ENCODE results near the gene OAF. TPM values are rescaled to one million over a fixed set of nuclear protein-coding genes. Genes with fewer than 3 reads are reported as not detected.

Gene OAF
- total and polyA plus RNA-seq, 2 donors (not counting 1 experiment from before 2014, with no cell fraction given), result 1.3 to 1.9 TPM

DNA sequence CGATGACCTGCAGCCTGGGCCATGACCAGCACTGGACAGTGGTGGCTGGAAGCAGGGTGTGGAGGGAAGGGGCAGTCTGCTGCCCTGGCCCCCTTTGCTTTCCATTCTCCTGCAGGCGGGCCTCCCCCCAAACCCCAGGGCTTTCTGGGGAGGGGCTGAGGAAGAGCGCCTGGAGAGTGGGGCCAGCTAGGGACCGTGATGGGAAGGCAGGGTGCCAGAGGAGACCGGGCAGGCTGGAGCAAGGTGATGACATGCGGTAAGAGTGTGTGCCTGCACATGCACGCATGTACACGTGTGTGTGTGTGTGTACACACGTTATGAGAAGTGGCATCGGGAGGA, 7.8 kb downstream of the OAF start:
- H3K4me1 Mint-ChIP-seq, result no peaks in the 10 kb centered on the region
- ATAC-seq (ENCODE audit: low read depth), result no peak
- peaks cover 14% of the 10 kb centered on the region for H3K27me3 Mint-ChIP-seq
- Histone ChIP-seq H3K79me2 (ENCODE audit: control insufficient read depth, insufficient read depth, low read length) (no peaks in the 10 kb centered on the region), H3K36me3 (replicated peaks in 1 of 2; ENCODE audit: control extremely low read depth in 1 of 2, control insufficient read depth in 1 of 2, extremely low read depth in 1 of 2, insufficient read depth in 2 of 2, low read length in 1 of 2) (no peaks in the 10 kb centered on the region), H3K9ac (ENCODE audit: low read length) (no peak overlapping the region), H2AFZ (ENCODE audit: insufficient read depth, low read depth, low read length, poor library complexity, severe bottlenecking) (no peak overlapping the region), H3K4me1 (ENCODE audit: control insufficient read depth in 2 of 2, insufficient read depth in 2 of 2, low read length in 2 of 2) (no peaks in the 10 kb centered on the region), H3K4me2 (replicated peaks; ENCODE audit: low read depth, low read length, poor library complexity, severe bottlenecking) (no peak overlapping the region), H3K4me3 (ENCODE audit: control extremely low read depth in 1 of 5, extremely low read depth in 1 of 5, insufficient read depth in 1 of 5, low read depth in 2 of 5, low read length in 4 of 5) (no peak overlapping the region), H3K9me3 (ENCODE audit: control extremely low read depth in 1 of 3, control insufficient read depth in 2 of 3, insufficient read depth in 1 of 3, low read length in 2 of 3) (no peaks in the 10 kb centered on the region), H3K27ac (ENCODE audit: low read length in 2 of 2) (no peak overlapping the region), H3K27me3 (replicated peaks in 1 of 4; ENCODE audit: control extremely low read depth in 1 of 4, control insufficient read depth in 3 of 4, insufficient read depth in 4 of 4, low read length in 3 of 4) (no peaks in the 10 kb centered on the region), H4K20me1 (ENCODE audit: control insufficient read depth, insufficient read depth, low read length, poor library complexity, severe bottlenecking) (no peaks in the 10 kb centered on the region)
- no peaks in the 10 kb centered on the region for H3K9me3 Mint-ChIP-seq (ENCODE audit: insufficient read depth)
- intact Hi-C loops (cut with micrococcal nuclease), result no loop called here
- no peak overlapping the region for H3K27ac Mint-ChIP-seq
- ChIA-PET CTCF (no interaction called here), POLR2A (no interaction called here)
- no peak for TF ChIP-seq EZH2 (IDR thresholded peaks at IDR 0.05; ENCODE audit: borderline replicate concordance, insufficient read depth, low read depth, low read length, poor library complexity, severe bottlenecking)
- no peak for TF ChIP-seq CTCF (IDR thresholded peaks at IDR 0.05)
- WGBS (ENCODE audit: insufficient coverage), result 91% methylated on average over 10 of the region's 10 CpGs
- H3K4me3 Mint-ChIP-seq, result no peak overlapping the region
- DNase-seq, result no peak

DNA sequence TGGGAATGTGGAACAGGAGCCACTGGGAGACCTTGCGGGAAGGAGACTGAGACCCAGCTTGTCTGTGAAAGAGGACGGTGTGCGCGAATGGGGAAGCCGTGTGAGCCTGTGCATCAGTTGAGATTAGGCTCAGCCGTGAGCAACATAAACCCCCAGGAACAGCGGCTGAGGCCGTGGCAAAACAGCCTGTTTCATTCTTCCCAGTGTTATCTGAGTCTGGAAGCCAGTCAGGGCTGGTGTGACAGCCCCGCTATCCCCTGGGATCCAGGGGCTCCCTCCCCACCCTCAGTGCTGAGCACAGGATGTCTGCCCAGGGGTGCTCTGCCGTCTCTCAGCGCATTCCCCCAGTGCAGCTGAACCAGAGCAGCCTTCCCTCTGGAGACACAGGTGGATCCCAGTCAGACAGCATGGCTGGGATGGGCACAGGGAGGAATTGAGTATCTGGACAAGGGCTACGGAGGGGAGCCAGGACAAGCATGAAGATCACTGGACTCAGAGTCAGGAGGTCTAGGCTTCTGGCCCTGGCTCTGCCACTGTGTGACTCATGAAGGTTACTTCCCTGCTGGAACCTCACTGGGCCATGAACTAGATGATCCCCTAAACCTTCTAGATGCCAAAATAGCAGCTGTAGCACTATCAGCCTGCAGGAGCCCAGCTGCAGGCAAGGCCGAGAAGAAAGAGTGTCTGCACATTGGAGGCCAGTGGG, 8.6 kb downstream of the OAF start:
- H3K27ac ChIP-seq (ENCODE audit: low read length in 2 of 2), result no peak overlapping the region
- H3K9ac ChIP-seq (ENCODE audit: low read length), result no peak overlapping the region
- H3K4me3 ChIP-seq (ENCODE audit: control extremely low read depth in 1 of 5, extremely low read depth in 1 of 5, insufficient read depth in 1 of 5, low read depth in 2 of 5, low read length in 4 of 5), result no peak overlapping the region
- ATAC-seq (ENCODE audit: low read depth) (no peak), DNase-seq (no peak)
- 89% methylated on average over 13 of the region's 13 CpGs for WGBS (ENCODE audit: insufficient coverage)
- no peak for TF ChIP-seq CTCF (IDR thresholded peaks at IDR 0.05)
- no peak for TF ChIP-seq EZH2 (IDR thresholded peaks at IDR 0.05; ENCODE audit: borderline replicate concordance, insufficient read depth, low read depth, low read length, poor library complexity, severe bottlenecking)
- H2AFZ ChIP-seq (ENCODE audit: insufficient read depth, low read depth, low read length, poor library complexity, severe bottlenecking), result no peak overlapping the region
- ChIA-PET POLR2A (no interaction called here), CTCF (no interaction called here)
- Mint-ChIP-seq H3K9me3 (ENCODE audit: insufficient read depth) (no peaks in the 10 kb centered on the region), H3K27ac (no peak overlapping the region), H3K4me3 (no peak overlapping the region), H3K4me1 (peaks cover under 1% of the 10 kb centered on the region), H3K27me3 (peaks cover 10% of the 10 kb centered on the region)
- no peaks in the 10 kb centered on the region for H3K9me3 ChIP-seq (ENCODE audit: control extremely low read depth in 1 of 3, control insufficient read depth in 2 of 3, insufficient read depth in 1 of 3, low read length in 2 of 3)
- no peak overlapping the region for H3K4me2 ChIP-seq (replicated peaks; ENCODE audit: low read depth, low read length, poor library complexity, severe bottlenecking)
- no peaks in the 10 kb centered on the region for H3K4me1 ChIP-seq (ENCODE audit: control insufficient read depth in 2 of 2, insufficient read depth in 2 of 2, low read length in 2 of 2)
- H4K20me1 ChIP-seq (ENCODE audit: control insufficient read depth, insufficient read depth, low read length, poor library complexity, severe bottlenecking), result no peaks in the 10 kb centered on the region
- H3K79me2 ChIP-seq (ENCODE audit: control insufficient read depth, insufficient read depth, low read length), result no peaks in the 10 kb centered on the region
- H3K27me3 ChIP-seq (replicated peaks in 1 of 4; ENCODE audit: control extremely low read depth in 1 of 4, control insufficient read depth in 3 of 4, insufficient read depth in 4 of 4, low read length in 3 of 4), result no peaks in the 10 kb centered on the region
- H3K36me3 ChIP-seq (replicated peaks in 1 of 2; ENCODE audit: control extremely low read depth in 1 of 2, control insufficient read depth in 1 of 2, extremely low read depth in 1 of 2, insufficient read depth in 2 of 2, low read length in 1 of 2), result no peaks in the 10 kb centered on the region
- intact Hi-C loops (cut with micrococcal nuclease), result no loop called here
